Forelimb muscle (tissue), 1 donor: ENCODE measurements around the gene GJC1. TPM values are rescaled to one million over a fixed set of nuclear protein-coding genes. Genes with fewer than 3 reads are reported as not detected.
"Not testable (repeated sequence)": the region's sequence is repeated elsewhere in the genome, so short reads cannot be mapped to it uniquely, and the experiment has no call there.

ENCODE experiments used
- DNase-seq: peaks from one replicate; pipeline ENCODE4 v3.0.0-alpha.2; 2013; ENCODE audit warnings: low read depth
- polyA plus RNA-seq: library from polyadenylated mRNA; unstranded; fragments of 120-200 nt; gene quantifications from one replicate; pipeline ENCODE4 v1.2.1, GENCODE V29; 2013; ENCODE audit not compliant: insufficient read length

The GJC1 gene
- polyA plus RNA-seq, 1 donor = 19.8 TPM

GRCh38 chr17:44760474-44761308 lies 69.4 kb downstream of the GJC1 start:
- no peak for DNase-seq

- no peak for DNase-seq
Measured at GRCh38 chr17:44759916-44760243, 70.2 kb downstream of the GJC1 start.

DNA sequence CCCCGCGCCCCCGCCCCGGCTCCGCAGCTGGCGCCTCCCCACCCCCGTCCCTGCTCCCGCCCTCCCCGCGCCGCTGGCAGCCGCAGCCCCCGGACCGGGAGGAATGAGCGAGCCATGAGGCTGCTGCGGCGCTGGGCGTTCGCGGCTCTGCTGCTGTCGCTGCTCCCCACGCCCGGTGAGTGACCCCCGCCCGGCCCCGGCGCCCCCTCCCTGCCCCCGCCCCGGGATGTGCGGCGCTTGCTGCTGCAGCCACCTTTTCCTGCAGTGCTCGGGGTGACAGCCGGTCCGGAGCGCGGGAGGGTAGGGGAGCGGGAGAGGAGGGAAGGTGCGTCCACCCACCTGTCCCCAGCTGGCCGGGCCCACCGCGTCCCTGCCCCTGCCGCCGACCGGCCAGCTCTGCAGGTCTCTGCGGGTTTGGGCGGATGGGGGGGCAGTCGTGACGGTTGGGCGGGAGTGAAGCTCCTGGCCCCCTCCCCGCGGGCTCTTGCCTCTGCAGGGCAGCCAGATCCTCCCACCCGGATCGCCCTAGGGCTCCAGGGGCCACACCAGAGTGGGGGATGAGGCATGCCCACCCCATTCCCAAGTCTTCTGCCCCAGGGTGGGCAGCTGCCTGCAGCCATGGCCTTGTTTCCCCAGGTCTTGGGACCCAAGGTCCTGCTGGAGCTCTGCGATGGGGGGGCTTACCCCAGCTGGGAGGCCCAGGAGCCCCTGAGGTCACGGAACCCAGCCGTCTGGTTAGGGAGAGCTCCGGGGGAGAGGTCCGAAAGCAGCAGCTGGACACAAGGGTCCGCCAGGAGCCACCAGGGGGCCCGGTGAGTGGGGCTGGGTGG lies 70.8 kb downstream of the GJC1 start:
- DNase-seq = no peak

- DNase-seq = no peak
Measured at GRCh38 chr17:44758414-44759085, 71.5 kb downstream of the GJC1 start, which contains the start of gene ADAM11. Gene ADAM11, plus strand, starts transcription at chr17:44758988. Its CDS starts 212 bp downstream, at chr17:44759200.

GRCh38 chr17:44757918-44758413 lies 72.1 kb downstream of the GJC1 start:
- no peak for DNase-seq

GRCh38 chr17:44757045-44757917 lies 72.8 kb downstream of the GJC1 start:
- no peak for DNase-seq

GRCh38 chr17:44755180-44755579 lies 74.9 kb downstream of the GJC1 start:
- DNase-seq = not testable (repeated sequence)

GRCh38 chr17:44754276-44754675 lies 75.8 kb downstream of the GJC1 start:
- no peak for DNase-seq

GRCh38 chr17:44752953-44753861 lies 76.9 kb downstream of the GJC1 start:
- DNase-seq = no peak

GRCh38 chr17:44751806-44752205 lies 78.3 kb downstream of the GJC1 start:
- no peak for DNase-seq

GRCh38 chr17:44751331-44751730 lies 78.8 kb downstream of the GJC1 start:
- DNase-seq = no peak

GRCh38 chr17:44749980-44750318 lies 80.1 kb downstream of the GJC1 start:
- peak; percentile 8 for DNase-seq

- DNase-seq = peak; percentile 34
Measured at GRCh38 chr17:44749076-44749979, 80.8 kb downstream of the GJC1 start.

Other genes with a start within 250 kb of the GJC1 start
- 1.9 TPM for gene MEIOC, start 173.8 kb downstream of the GJC1 start, polyA plus RNA-seq
- 28.2 TPM for gene CCDC43, start 140.5 kb downstream of the GJC1 start, polyA plus RNA-seq
- gene DBF4B, start 121.6 kb downstream of the GJC1 start, polyA plus RNA-seq = 8.2 TPM
- gene ADAM11, start 71.3 kb downstream of the GJC1 start, polyA plus RNA-seq = 1.8 TPM
- 4.2 TPM for gene HIGD1B, start 17.6 kb upstream of the GJC1 start, polyA plus RNA-seq
- 55.3 TPM for gene EFTUD2, start 69.2 kb upstream of the GJC1 start, polyA plus RNA-seq
- gene GFAP, start 85.2 kb upstream of the GJC1 start, polyA plus RNA-seq = 0.38 TPM
- gene KIF18B, start 117.5 kb upstream of the GJC1 start, polyA plus RNA-seq = 7.7 TPM
- gene C1QL1, start 138.0 kb upstream of the GJC1 start, polyA plus RNA-seq = 1.9 TPM
- gene DCAKD, start 221.3 kb upstream of the GJC1 start, polyA plus RNA-seq = 28.6 TPM
- gene NMT1, start 231.0 kb upstream of the GJC1 start, polyA plus RNA-seq = 37.3 TPM